Hindlimb muscle (tissue), 1 donor: Measurements from ENCODE around the gene ATXN7L3B. TPM values are rescaled to one million over a fixed set of nuclear protein-coding genes. Genes with fewer than 3 reads are reported as not detected.

Experiments used
- DNase-seq: peaks from one replicate; pipeline ENCODE4 v3.0.0-alpha.2; 2013
- polyA plus RNA-seq: library from polyadenylated mRNA; unstranded; fragments of 120-200 nt; gene quantifications from one replicate; pipeline ENCODE4 v1.2.1, GENCODE V29; 2013; ENCODE audit not compliant: insufficient read length

The ATXN7L3B gene
- polyA plus RNA-seq, 1 donor = 44.9 TPM

DNA sequence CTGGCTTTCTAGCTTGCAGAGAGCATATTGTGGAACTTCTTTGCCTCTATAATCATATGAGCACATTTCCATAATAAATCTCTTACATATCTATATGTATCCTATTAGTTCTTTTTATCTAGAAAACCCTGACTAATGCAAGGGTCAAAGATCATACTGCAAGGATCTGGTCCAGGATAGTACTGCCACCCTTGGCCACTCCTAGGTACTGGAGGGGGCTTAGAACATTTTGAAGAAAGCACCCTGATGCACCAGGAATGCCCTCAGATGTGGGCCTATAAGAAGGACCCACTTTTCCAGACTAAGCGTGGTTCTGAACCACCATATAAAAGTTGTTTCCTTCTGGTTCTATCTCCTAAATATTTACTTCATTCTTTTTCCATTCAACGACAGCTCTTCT lies 14.6 kb downstream of the ATXN7L3B start:
- DNase-seq = no peak

DNA sequence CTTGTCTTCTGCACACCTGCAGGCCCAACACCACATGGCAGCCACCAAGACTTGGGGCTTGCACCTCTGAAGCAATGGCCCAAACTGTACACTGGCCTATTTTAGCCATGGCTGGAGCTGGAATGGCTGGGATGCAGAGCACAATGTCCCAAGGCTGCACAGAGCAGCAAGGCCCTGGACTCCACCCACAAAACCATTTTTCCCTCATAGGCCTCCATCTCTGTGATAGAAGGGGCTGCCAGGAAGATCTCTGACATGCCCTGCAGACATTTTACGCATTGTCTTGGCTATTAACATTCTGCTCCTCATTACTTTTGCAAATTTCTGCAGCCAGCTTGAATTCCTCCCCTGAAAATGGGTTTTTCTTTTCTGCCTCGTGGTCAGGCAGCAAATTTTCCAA lies 22.1 kb downstream of the ATXN7L3B start:
- DNase-seq = no peak

- DNase-seq = no peak
Observed at GRCh38 chr12:74563927-74564326, 26.3 kb downstream of the ATXN7L3B start.

- no peak for DNase-seq
Observed at GRCh38 chr12:74578486-74578885, 40.9 kb downstream of the ATXN7L3B start.

- DNase-seq = no peak
Observed at GRCh38 chr12:74579446-74579845, 41.8 kb downstream of the ATXN7L3B start.

- DNase-seq = no peak
Observed at GRCh38 chr12:74579981-74580380, 42.3 kb downstream of the ATXN7L3B start.

DNA sequence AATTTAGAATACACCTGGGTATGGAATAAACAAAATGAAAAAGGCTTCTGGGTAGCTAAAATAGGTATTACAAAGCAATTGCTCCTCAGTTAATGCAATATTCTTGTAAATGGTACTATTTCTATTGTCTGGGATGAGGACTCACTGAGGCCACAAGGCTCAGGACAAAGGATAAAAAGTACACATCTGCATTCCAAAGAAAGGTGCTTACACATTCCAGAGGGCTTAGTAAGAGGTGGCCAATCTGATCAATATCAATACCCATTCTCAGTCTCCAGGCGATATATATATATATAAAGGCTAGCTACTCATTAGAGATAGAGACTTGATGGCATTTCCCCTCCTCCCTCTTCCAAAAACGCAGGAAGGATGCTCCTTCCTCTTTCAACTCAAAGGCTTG lies 43.8 kb downstream of the ATXN7L3B start:
- no peak for DNase-seq

- no peak for DNase-seq
Observed at GRCh38 chr12:74584483-74585062, 46.9 kb downstream of the ATXN7L3B start.

DNA sequence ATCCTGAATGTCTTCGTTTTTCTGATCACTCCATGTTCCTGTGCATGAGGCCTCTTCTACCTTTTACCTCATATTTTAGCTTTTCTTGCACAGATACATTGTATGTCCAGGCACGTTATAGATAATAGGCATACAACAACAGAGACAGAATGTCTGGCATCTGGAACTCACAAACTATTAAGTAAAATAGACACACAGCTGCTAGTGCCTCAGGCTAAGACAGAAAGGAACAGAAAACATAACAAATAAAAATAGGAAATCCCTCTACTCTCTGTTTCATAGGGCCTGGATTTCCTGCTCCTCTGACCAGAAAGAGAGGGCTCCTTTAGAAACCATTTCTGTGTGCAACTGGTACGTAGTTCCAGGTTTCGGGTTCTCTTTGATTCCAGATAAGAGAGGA lies 48.6 kb downstream of the ATXN7L3B start:
- no peak for DNase-seq
